HG02571 (cell line): ENCODE measurements around the gene MLNR.

ENCODE experiments used
- ATAC-seq: cut with Tn5 transposase; IDR thresholded peaks from one replicate; pipeline ENCODE4 v1.9.1; 2021; ENCODE audit warnings: mild to moderate bottlenecking, moderate library complexity; ENCODE audit not compliant: unreplicated experiment

The MLNR gene

GRCh38 chr13:49225223-49226042 is 5.3 kb downstream of the MLNR start:
- ATAC-seq = no peak

- no peak for ATAC-seq
Observed at GRCh38 chr13:49226613-49227012, 6.5 kb downstream of the MLNR start.

- ATAC-seq = no peak
Observed at GRCh38 chr13:49234741-49235140, 14.6 kb downstream of the MLNR start.

DNA sequence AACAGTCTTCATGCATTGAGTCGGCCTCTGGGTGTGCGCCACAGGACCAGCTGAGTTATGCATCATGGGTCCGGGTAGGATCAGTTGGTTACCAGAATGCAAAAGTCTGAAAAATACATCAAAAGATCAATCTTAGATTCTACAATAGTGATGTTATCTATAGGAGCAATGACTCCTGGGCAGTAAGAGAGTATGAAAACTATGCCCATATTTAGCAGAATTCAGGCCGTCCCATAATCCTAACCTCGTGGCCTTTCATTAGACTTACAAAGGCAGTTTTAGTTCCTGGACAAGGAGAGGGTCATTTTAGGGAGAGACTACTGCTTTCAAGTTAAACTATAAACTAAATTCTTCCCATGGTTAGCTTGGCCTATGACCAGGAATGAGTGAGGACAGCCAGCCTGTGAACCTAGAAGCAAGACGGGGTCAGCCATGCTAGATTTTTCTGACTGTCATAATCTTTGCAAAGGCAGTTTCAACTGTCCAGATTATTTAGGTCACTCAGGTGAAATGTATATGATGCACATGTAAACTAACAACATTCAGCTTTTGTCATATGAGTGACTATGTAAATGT is 15.8 kb downstream of the MLNR start:
- ATAC-seq = no peak

- ATAC-seq = no peak
Observed at GRCh38 chr13:49238621-49239020, 18.5 kb downstream of the MLNR start.

- ATAC-seq = no peak
Observed at GRCh38 chr13:49240017-49240416, 19.9 kb downstream of the MLNR start.

GRCh38 chr13:49241296-49241695 is 21.2 kb downstream of the MLNR start:
- no peak for ATAC-seq

DNA sequence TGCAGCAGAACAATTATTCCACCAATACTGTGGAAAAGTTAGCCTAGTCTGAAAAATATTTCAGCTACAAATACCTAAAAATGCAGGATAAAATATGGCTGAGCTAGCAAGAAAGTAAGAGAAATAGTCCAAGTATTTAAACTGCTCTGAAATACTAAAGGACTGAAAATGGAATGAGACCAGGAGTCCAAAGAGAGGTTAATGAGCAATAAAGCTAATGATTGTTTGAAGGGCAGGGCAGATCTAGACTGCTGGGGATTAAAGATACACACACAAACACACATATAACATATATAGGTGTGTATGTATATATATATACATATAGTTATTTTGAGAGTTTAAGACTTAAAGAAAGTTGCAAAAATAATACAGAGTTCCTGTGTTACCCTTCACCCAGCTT is 25.0 kb downstream of the MLNR start:
- ATAC-seq = no peak

- ATAC-seq = peak; percentile 40
Observed at GRCh38 chr13:49246850-49247642, 26.9 kb downstream of the MLNR start.

DNA sequence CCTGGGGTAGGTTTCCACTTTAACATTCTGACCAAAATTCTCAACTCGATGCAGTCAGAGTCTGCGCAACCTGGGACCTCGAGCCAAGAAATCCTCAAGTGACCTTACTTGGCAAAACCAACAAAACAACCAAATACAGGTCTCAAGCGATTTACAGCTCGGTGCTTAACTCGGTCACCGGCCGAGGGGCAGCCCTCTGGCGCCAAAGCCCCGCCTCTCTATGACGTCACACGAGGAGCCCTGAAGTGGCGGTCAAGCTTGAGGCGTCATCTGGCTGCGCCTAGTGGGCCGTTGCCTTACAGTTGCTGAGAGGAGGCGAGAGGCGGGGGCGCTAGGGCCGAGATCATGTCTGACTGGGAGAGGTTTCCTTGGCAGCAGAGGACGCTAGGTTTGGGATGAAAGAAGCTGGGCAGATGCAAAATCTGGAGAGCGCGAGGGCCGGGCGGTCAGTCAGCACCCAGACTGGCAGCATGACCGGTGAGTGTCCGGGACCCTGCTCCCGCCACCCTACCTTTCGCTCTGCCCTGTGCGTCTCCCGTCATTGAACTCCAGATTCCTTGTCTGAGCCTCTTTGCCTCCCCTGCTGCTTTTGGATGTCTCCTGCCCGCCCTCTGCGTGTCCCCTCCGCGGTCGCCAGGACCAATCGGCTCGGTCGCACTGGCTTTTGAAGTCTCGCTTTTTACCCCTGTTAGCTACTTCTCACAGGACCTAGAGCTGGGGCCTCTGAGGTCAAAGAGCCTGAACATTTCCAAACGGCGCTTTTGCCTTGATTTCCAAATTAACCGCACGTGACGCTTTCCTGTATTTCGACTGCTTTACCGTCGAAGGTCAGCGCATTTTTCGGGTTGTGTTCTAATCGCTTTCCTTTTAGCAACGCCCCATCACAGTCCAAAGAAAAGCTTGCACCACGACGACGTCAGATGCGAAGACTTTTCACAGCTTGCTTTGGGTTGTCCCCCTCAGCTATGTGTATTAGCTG is 27.8 kb downstream of the MLNR start, which contains the start of gene CDADC1:
CDADC1 (plus strand) TSS at position 283 of the 979 bp plus-strand sequence; CDS start at position 396, 113 bp downstream.
- peak; percentile 93 for ATAC-seq

DNA sequence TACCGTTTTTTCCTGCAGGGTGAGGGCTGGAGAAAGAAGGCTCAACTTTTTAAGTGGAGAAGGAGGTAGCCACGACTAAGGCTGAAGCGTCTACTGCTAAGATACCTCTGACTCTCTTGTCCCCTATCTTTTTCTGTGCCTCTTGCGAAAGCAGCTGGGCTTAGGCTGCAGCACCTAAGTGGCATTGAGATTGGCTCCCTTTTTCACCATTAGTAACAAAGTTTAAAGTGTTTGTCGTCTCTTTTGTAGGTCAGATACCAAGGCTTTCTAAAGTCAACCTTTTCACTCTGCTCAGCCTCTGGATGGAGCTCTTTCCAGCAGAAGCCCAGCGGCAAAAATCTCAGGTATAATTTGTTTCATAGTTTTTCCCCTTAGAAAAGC is 28.5 kb downstream of the MLNR start:
- no peak for ATAC-seq

DNA sequence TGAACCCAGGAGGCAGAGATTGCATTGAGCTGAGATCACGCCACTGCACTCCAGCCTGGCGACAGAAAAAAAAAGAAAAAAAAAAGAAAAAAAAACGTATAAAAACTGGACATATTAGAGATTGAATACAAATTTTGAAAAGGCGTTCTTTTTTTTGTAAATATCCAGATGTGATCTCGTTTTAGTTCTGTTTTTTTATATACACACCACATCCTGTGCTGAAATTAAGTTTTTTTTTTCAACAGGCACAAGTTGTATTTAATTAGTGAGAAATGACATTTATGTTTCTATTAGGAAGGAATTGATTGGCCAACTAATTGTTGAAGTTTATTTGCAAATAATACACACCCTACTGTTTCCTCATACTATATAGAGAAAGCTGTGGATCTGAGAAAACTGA is 31.2 kb downstream of the MLNR start:
- ATAC-seq = no peak

DNA sequence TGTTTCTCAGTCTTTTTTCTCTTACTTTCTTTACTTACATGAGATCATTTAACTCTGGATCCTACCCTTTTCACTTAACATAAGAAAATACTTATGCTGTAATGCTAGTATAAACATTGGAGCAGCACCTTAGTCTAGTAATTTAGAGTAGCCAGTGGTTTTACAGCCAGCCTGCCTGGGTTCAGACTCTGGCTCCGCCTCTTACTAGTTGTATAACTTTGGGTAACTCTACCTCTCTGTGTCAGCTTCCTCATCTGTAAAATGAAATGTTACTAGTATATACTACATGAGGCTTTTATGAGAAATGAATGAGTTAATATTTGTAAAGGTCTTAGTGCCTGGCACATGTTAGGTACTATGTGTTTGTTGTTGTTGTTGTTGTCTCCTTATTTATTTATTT is 33.2 kb downstream of the MLNR start:
- no peak for ATAC-seq

GRCh38 chr13:49254007-49254406 is 33.9 kb downstream of the MLNR start:
- ATAC-seq = no peak

DNA sequence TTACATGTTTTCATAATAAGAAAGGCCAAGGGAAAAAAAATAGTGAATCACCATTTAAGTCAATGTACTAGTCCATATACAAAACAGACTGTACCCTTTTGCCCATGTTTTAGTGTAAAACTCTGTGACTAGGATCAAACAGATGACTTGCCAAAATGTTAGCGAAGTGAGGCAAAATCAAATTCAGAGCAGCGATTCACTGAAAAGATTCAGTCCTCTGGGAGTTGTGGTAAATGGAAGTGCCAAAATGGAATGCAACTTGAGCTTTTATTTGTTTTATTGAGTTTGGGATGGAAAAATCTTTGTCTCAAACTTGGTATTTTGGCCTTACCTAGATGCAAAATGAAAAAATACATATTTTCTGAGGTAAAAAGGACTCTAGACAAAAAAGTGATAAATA is 36.7 kb downstream of the MLNR start:
- no peak for ATAC-seq

DNA sequence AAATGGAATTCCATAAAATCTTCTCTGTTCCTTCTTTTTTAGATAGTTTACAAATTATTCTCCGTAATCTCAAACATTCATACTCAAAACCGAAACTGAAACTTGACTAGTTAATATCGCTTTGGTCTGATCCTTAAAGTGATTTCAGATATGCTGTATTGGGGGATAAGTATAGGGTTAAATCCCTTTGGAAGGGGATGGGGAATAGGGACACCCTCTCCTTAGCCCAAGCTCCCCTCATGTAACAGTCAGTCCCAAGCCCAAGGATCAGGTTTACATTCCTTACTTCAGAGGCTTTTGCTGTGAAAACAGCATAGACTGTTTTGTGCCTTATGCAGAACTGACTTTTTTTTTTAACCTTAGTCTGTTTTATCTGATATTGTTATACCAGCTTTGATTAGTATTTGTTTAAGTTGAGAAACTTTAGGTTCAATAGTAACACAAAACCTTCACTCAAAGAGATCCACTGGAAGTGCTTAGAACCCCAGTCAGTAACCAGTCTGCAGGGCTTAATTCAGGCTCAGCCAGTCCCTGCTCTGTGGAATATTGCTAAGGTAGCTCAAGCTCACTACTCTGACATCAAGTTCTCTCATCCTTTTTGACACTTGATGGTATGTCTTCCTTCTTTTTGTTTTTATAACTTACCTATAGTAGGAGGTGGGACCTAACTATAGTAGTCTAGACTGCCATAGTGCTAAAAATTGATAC is 38.1 kb downstream of the MLNR start:
- ATAC-seq = no peak

- no peak for ATAC-seq
Observed at GRCh38 chr13:49259586-49259985, 39.4 kb downstream of the MLNR start.

DNA sequence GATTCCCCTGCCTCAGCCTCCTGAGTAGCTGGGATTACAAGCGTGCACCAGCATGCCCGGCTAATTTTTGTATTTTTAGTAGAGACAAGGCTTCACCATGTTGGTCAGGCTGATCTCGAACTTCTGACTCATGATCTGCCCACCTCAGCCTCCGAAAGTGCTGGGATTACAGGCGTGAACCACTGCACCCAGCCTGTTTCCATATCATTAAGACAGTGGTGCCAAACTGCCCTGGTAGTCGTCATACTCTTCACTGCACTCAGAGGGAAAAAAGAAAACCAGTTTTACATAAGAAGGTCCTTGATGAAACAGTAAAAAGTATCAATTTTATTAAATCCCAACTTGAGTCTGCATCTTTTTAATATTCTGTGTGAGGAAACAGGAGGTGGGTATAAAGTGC is 42.5 kb downstream of the MLNR start:
- ATAC-seq = no peak

DNA sequence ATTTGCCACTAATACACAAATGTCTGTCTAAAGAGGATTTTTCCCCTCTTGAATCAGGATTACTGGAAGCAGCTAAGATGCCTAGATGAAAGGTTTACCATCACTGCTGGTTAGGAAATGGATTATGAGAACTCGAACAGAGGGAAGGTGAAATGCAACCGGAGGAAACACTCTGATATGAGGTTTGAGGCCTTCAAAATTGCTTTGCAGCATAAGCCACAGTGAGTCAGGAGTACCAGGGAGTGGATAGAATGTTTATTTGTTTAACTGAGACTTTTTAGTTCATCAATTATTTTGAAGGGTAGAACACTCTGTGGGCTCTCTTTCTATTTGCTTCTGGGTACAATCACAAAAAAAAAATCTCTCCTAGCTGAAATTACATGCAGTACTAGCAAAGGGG is 45.7 kb downstream of the MLNR start:
- ATAC-seq = no peak

GRCh38 chr13:49271264-49271663 is 51.1 kb downstream of the MLNR start:
- no peak for ATAC-seq
